Mucosa of descending colon (tissue), 3 donors: ENCODE results near the gene TST. TPM values are rescaled to one million over a fixed set of nuclear protein-coding genes. Genes with fewer than 3 reads are reported as not detected.

ENCODE experiments used
- ATAC-seq: fragments of 200-7000 bp; cut with Tn5 transposase; one replicate; pipeline ENCODE4 v1.9.1; 2020; ENCODE audit warnings: mild to moderate bottlenecking, moderate library complexity
- DNase-seq, 3 donors: peaks; one replicate each; pipeline ENCODE4 v3.0.0-alpha.2; 2020
- H3K36me3 ChIP-seq: fragments of 200-600 bp; one replicate; pipeline ENCODE4 v1.8.0; 2021; ENCODE audit warnings: low read depth, mild to moderate bottlenecking
- H3K4me1 ChIP-seq: fragments of 200-600 bp; one replicate; pipeline ENCODE4 v1.8.0; 2021; ENCODE audit warnings: low read depth, mild to moderate bottlenecking
- H3K4me3 ChIP-seq: fragments of 200-600 bp; one replicate; pipeline ENCODE4 v1.8.0; 2021; ENCODE audit warnings: mild to moderate bottlenecking
- H3K9me3 ChIP-seq: fragments of 200-600 bp; one replicate; pipeline ENCODE4 v1.8.0; 2021; ENCODE audit warnings: mild to moderate bottlenecking
- CTCF ChIP-seq: fragments of 200-600 bp; IDR thresholded peaks from one replicate; pipeline ENCODE4 v1.8.0; 2022; ENCODE audit warnings: antibody characterized with exemption, mild to moderate bottlenecking
- intact Hi-C, 2 donors: fragments of 100-400 bp; cut with DNase I in 1 of 2; cut with micrococcal nuclease in 1 of 2; formaldehyde crosslinking; loops; one replicate each; pipeline versions ENCODE4 v1.11.0 to v1.11.1; 2022; cut with DNase I, micrococcal nuclease
- total RNA-seq, 3 donors: library from RNA; stranded (reverse); fragmentation: NEBNext Ultra II Directional in 2 of 3; extraction: Animal tissue kit (Norgen Biotek cat#: 25700) in 2 of 3; gene quantifications; one replicate each; pipeline versions ENCODE4 v1.2.1 to v1.2.4, GENCODE V29; 2021 to 2023
- donor health status: DM: no; HTN: no; CAD: no; lungs with moderate emphysema.
- donor health status: DM: no; HTN: no; CAD: no.
- donor health status: DM: no; HTN: yes; CAD: no.

TST gene
- total RNA-seq, 3 donors from 2014 or later: 170 to 494 (median 337) TPM

DNA sequence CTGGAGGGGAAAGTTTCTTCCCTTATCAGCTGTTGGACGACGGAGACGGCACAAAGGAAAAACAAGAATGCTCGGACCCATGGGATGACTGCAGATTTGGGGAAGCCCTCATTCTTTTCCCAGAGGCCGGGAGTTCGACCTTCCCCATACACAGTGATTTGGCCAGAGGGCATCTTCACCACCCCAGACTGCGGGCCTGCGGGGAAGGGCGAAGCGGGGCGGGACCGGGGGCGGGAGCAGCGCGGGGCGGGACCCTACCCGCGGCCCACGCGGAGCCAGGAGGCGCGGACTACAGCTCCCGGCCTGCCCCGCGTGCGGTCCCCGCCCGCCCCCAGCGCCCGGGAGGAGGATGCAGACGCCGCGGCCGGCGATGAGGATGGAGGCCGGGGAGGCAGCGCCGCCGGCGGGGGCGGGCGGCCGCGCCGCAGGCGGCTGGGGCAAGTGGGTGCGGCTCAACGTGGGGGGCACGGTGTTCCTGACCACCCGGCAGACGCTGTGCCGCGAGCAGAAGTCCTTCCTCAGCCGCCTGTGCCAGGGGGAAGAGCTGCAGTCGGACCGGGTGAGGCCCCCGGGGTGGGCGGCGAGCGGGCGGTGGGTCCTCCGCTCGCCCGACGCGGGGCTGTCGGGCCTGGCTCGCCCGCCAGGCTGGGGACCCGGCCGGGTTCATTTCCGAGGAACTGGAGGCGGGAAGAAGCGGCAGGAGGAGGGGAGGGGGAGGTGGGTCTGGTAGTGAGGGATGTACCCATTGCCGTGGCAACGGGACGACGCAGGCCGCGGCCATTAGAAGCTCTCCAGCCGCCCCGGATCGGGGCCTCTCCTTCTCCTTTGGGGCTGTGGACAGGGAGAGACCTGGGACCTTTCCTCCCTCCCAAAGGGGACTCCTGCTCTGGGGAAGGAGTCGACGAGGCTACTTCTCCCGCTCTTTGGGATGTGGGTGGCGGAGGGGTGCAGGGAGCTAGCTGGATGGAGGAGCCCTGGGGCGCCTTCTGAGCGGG lies 32.4 kb upstream of the TST start, which contains the start of gene KCTD17:
TSS of gene KCTD17 (plus strand) at position 352 of the 995 bp plus-strand sequence. CDS start at position 371, 19 bp downstream.
- Histone ChIP-seq H3K4me1 (peaks cover 29% of the 10 kb centered on the region), H3K9me3 (no peaks in the 10 kb centered on the region), H3K36me3 (no peaks in the 10 kb centered on the region), H3K4me3 (peak within 1 kb of the TSS; percentile 24)
- TF ChIP-seq CTCF: no peak
- intact Hi-C loops: no loop called here
- DNase-seq: peak; percentile 75 to 87 (median 86)
- peak; percentile 81 for ATAC-seq

- DNase-seq: no peak
- intact Hi-C loops: no loop called here
- Histone ChIP-seq H3K4me3 (no peak overlapping the region), H3K9me3 (no peaks in the 10 kb centered on the region), H3K36me3 (no peaks in the 10 kb centered on the region), H3K4me1 (peaks cover 29% of the 10 kb centered on the region)
- no peak for ATAC-seq
- TF ChIP-seq CTCF: no peak
Measured at GRCh38 chr22:37050913-37051312, 31.7 kb upstream of the TST start.

- no peak for DNase-seq
- TF ChIP-seq CTCF: no peak
- no peak for ATAC-seq
- H3K4me3 ChIP-seq: no peak overlapping the region
- no peaks in the 10 kb centered on the region for H3K36me3 ChIP-seq
- intact Hi-C loops: no loop called here
- H3K4me1 ChIP-seq: peaks cover 37% of the 10 kb centered on the region
- no peaks in the 10 kb centered on the region for H3K9me3 ChIP-seq
Measured at GRCh38 chr22:37049224-37049623, 30.0 kb upstream of the TST start.

DNA sequence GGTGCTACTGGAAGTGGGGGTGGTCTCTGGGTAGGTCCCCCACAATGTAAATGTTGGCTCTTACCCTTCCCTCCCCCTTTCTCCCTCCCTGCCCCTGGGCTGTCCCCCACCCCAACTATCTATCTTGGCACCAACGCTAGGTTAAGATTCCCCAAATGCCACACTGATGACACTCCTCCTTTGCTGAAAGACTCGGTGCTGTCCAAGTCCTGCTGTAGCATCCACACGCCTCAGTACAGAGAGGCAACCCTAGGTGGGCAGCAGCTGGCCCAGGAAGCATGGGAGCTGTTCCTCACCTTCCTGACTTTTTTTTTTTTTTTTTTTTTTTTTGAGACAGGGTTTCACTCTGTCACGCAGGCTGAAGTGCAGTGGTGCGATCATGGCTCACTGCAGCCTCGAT lies 28.9 kb upstream of the TST start:
- ATAC-seq: no peak
- no peaks in the 10 kb centered on the region for H3K36me3 ChIP-seq
- no peak overlapping the region for H3K4me3 ChIP-seq
- no peak for DNase-seq
- H3K9me3 ChIP-seq: no peaks in the 10 kb centered on the region
- H3K4me1 ChIP-seq: peaks cover 35% of the 10 kb centered on the region
- TF ChIP-seq CTCF: no peak
- intact Hi-C loops: no loop called here

- DNase-seq: no peak
- TF ChIP-seq CTCF: no peak
- intact Hi-C loops: no loop called here
- Histone ChIP-seq H3K9me3 (no peaks in the 10 kb centered on the region), H3K4me1 (peaks cover 29% of the 10 kb centered on the region), H3K4me3 (no peak overlapping the region), H3K36me3 (no peaks in the 10 kb centered on the region)
- no peak for ATAC-seq
Measured at GRCh38 chr22:37047006-37047405, 27.8 kb upstream of the TST start.
